Measurements from ENCODE around the gene ZBTB38. TPM values are rescaled to one million over a fixed set of nuclear protein-coding genes. Genes with fewer than 3 reads are reported as not detected.

ZBTB38 gene
- total and polyA plus RNA-seq, 2 experiments from 2014 or later, result 112 to 175 TPM

DNA sequence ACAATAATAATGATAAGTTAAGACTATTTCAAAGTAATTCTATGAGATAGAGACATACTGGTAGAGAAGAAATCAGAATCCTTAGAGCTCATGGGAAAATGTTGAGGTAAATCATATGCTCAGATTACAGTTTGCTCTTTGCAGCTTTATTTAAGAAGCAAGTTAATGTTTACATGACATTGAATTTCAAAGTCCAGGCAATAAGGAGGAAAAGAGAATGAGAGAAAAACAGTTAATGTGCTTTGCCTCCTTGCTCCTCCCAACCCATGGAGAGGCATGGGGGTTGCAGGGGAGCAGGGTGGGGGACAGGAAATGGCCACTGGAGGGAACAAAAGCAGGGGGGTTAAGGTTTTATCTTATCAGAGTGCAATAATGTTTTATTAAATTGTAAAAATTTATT is 42.2 kb upstream of the ZBTB38 start:
- Histone ChIP-seq H2AFZ (no peak overlapping the region), H3K36me3 (ENCODE audit: low read depth) (no peaks in the 10 kb centered on the region), H4K20me1 (ENCODE audit: insufficient read depth) (no peaks in the 10 kb centered on the region), H3K9me2 (ENCODE audit: insufficient read depth) (no peaks in the 10 kb centered on the region), H3K9me3 (ENCODE audit: low read depth) (no peaks in the 10 kb centered on the region), H3F3A (ENCODE audit: insufficient read depth) (peaks cover 7% of the 10 kb centered on the region), H3K27ac (no peak overlapping the region), H3K9ac (no peak overlapping the region), H3K79me2 (ENCODE audit: insufficient read depth) (no peaks in the 10 kb centered on the region), H3K4me3 (no peak overlapping the region), H3K27me3 (replicated peaks; ENCODE audit: insufficient read depth) (no peaks in the 10 kb centered on the region), H3K4me2 (ENCODE audit: unreplicated experiment) (no peak overlapping the region), H3K4me1 (ENCODE audit: insufficient read depth) (peaks cover 4% of the 10 kb centered on the region)
- DNase-seq, result no peak
- TF ChIP-seq EZH2 (IDR thresholded peaks at IDR 0.05; ENCODE audit: insufficient read depth, poor library complexity, severe bottlenecking) (no peak), EZH2phosphoT487 (IDR thresholded peaks at IDR 0.05; ENCODE audit: insufficient read depth, low read depth) (no peak)
- in situ Hi-C loops (cut with MboI), result no loop called here

DNA sequence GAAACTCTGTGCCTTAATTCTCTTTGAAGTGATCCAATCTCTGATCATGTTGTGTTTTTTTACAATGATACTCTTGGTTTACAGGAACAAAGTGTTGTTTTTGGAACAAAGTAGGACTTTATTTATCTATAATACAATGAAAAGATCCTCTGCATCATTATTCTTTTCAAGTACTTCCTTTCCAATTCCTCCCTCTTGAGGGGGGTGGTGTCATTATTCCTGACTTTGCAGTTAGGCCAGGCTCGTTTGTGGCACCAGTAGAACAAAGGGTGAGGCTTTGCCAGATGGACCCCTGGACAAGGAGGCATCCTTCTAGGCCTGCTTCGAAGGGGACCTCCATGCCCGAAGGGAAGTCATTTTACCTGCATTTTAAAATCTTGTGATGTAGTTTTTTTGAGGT is 41.7 kb upstream of the ZBTB38 start:
- DNase-seq, result no peak
- 86 to 87% methylated on average over 3 of the region's 3 CpGs for WGBS, 2 experiments (ENCODE audit: low coverage in 1 of 2, low lambda C conversion rate in 2 of 2, missing lambda C conversion rate in 2 of 2)
- Histone ChIP-seq H3K9ac (no peak overlapping the region), H3K27me3 (replicated peaks; ENCODE audit: insufficient read depth) (no peaks in the 10 kb centered on the region), H3K9me2 (ENCODE audit: insufficient read depth) (no peaks in the 10 kb centered on the region), H3F3A (ENCODE audit: insufficient read depth) (peaks cover 12% of the 10 kb centered on the region), H3K4me1 (ENCODE audit: insufficient read depth) (peaks cover 8% of the 10 kb centered on the region), H3K79me2 (ENCODE audit: insufficient read depth) (no peaks in the 10 kb centered on the region), H3K36me3 (ENCODE audit: low read depth) (no peaks in the 10 kb centered on the region), H3K9me3 (ENCODE audit: low read depth) (no peaks in the 10 kb centered on the region), H3K27ac (no peak overlapping the region), H3K4me3 (no peak overlapping the region), H2AFZ (no peak overlapping the region), H3K4me2 (ENCODE audit: unreplicated experiment) (no peak overlapping the region), H4K20me1 (ENCODE audit: insufficient read depth) (no peaks in the 10 kb centered on the region)
- no peak for TF ChIP-seq EZH2phosphoT487 (IDR thresholded peaks at IDR 0.05; ENCODE audit: insufficient read depth, low read depth)
- no peak for TF ChIP-seq EZH2 (IDR thresholded peaks at IDR 0.05; ENCODE audit: insufficient read depth, poor library complexity, severe bottlenecking)
- in situ Hi-C loops (cut with MboI), result no loop called here

DNA sequence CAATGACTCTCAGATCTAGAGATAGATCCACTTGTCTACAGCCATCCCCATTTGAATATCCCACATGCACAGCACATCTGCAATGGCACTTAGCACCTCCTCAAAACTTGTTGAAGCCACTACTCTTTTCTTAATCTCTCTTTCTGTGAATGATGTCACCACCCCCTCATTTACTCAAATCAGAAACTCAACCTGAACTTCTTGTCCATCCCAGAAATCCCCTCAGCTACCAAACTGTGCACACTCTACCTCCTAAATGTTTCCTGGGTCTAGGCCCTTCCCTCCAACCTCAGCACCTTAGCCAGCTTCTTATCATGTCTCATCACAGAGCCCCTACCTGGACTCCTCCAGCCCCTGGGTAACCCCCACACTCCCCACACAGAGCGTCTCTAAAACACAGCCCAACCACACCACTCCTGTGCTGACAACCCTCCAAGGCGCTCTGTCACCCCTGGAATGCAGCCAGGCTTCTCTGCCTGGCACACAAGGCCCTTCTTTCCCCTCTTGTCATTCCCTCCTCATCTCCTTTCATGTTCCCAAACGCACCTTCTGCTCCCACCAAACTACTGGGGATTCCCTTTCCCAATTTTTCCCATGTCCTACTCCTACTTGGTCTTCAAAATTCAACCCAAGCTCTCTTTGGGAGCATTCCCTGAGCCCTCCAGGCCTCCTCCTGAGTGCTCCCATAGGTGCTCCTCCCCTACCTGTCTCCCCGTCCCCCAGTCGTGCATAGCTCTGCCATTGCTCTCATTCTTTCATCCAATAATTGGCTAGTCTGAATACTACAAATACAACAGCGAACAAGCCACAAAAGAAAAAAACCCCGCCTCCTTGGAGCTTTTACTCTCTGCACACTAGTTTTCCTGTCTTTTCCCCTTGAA is 39.8 kb upstream of the ZBTB38 start:
- Histone ChIP-seq H3K9me3 (ENCODE audit: low read depth) (no peaks in the 10 kb centered on the region), H3K9ac (no peak overlapping the region), H3K79me2 (ENCODE audit: insufficient read depth) (no peaks in the 10 kb centered on the region), H3K27me3 (replicated peaks; ENCODE audit: insufficient read depth) (no peaks in the 10 kb centered on the region), H4K20me1 (ENCODE audit: insufficient read depth) (no peaks in the 10 kb centered on the region), H3K27ac (no peak overlapping the region), H3K4me3 (no peak overlapping the region), H3F3A (ENCODE audit: insufficient read depth) (peaks cover 25% of the 10 kb centered on the region), H2AFZ (no peak overlapping the region), H3K4me2 (ENCODE audit: unreplicated experiment) (no peak overlapping the region), H3K36me3 (ENCODE audit: low read depth) (no peaks in the 10 kb centered on the region), H3K4me1 (ENCODE audit: insufficient read depth) (peaks cover 21% of the 10 kb centered on the region), H3K9me2 (ENCODE audit: insufficient read depth) (no peaks in the 10 kb centered on the region)
- 91 to 95% methylated on average over 7 of the region's 7 CpGs for WGBS, 2 experiments (ENCODE audit: low coverage in 1 of 2, low lambda C conversion rate in 2 of 2, missing lambda C conversion rate in 2 of 2)
- in situ Hi-C loops (cut with MboI), result no loop called here
- no peak for DNase-seq
- TF ChIP-seq EZH2 (IDR thresholded peaks at IDR 0.05; ENCODE audit: insufficient read depth, poor library complexity, severe bottlenecking) (no peak), EZH2phosphoT487 (IDR thresholded peaks at IDR 0.05; ENCODE audit: insufficient read depth, low read depth) (no peak)

DNA sequence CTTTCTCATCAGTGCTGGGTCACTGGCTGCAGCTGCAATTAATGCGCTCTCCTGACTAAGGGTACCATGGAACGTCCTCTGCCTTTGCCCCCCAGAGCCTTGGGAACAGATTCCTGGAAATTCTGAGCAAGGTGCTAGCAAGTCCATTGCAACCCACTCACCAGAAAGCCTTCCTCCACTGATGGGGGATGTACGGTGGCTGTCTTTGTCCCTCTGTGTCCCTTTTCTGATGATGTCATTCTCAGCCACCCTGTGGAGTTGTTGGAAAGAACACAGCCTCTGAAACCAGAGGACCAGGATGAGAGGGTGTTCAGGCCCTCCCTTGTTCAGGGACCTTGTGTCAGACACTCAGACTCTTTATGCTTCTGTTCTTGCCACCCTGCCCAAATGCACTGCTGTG is 38.1 kb upstream of the ZBTB38 start:
- no peak overlapping the region for H3K27ac ChIP-seq
- WGBS, 2 experiments (ENCODE audit: low coverage in 1 of 2, low lambda C conversion rate in 2 of 2, missing lambda C conversion rate in 2 of 2), result 95 to 98% methylated on average over 3 of the region's 3 CpGs
- H3K27me3 ChIP-seq (replicated peaks; ENCODE audit: insufficient read depth), result no peaks in the 10 kb centered on the region

More for the DNA sequence above, 38.1 kb upstream of the ZBTB38 start:
- H3K4me1 ChIP-seq (ENCODE audit: insufficient read depth), result peaks cover 28% of the 10 kb centered on the region
- TF ChIP-seq EZH2phosphoT487 (IDR thresholded peaks at IDR 0.05; ENCODE audit: insufficient read depth, low read depth), result no peak
- no peak for TF ChIP-seq EZH2 (IDR thresholded peaks at IDR 0.05; ENCODE audit: insufficient read depth, poor library complexity, severe bottlenecking)
- no peaks in the 10 kb centered on the region for H3K36me3 ChIP-seq (ENCODE audit: low read depth)
- in situ Hi-C loops (cut with MboI), result no loop called here
- H3K9ac ChIP-seq, result no peak overlapping the region
- peaks cover 27% of the 10 kb centered on the region for H3F3A ChIP-seq (ENCODE audit: insufficient read depth)
- no peak overlapping the region for H2AFZ ChIP-seq
- no peak overlapping the region for H3K4me2 ChIP-seq (ENCODE audit: unreplicated experiment)
- no peak for DNase-seq
- H3K4me3 ChIP-seq, result no peak overlapping the region
- no peaks in the 10 kb centered on the region for H3K9me2 ChIP-seq (ENCODE audit: insufficient read depth)
- no peaks in the 10 kb centered on the region for H3K9me3 ChIP-seq (ENCODE audit: low read depth)
- no peaks in the 10 kb centered on the region for H3K79me2 ChIP-seq (ENCODE audit: insufficient read depth)
- no peaks in the 10 kb centered on the region for H4K20me1 ChIP-seq (ENCODE audit: insufficient read depth)

All from GM23248 (cell line).